B cell (primary cell): ENCODE data around the gene KCNA10. TPM values are rescaled to one million over a fixed set of nuclear protein-coding genes. Genes with fewer than 3 reads are reported as not detected.

Experiments used
- ATAC-seq: fragments of 200-7000 bp; cut with Tn5 transposase; one replicate; pipeline ENCODE4 v1.10.0; 2021; ENCODE audit warnings: low read depth, mild to moderate bottlenecking, moderate number of reproducible peaks, moderate library complexity
- CTCF ChIA-PET: fragments of 350-600 bp; sonication (Branson Sonifier 250); formaldehyde crosslinking; loops from one replicate; lab custom pipeline; 2021; ENCODE audit warnings: antibody characterized with exemption, inconsistent platforms; lab: Charles Lee
- POLR2A ChIA-PET: fragments of 350-600 bp; sonication (Branson Sonifier 250); formaldehyde crosslinking; loops from one replicate; lab custom pipeline; 2021; ENCODE audit warnings: antibody characterized with exemption; lab: Charles Lee
- DNase-seq: peaks from one replicate; pipeline ENCODE4 v3.0.0; 2013
- H2AFZ ChIP-seq: 2 replicates; pipeline ENCODE4 v1.6.1; 2012; ENCODE audit warnings: mild to moderate bottlenecking, low read depth, low read length; ENCODE audit not compliant: insufficient read depth, poor library complexity, severe bottlenecking
- H3K27ac ChIP-seq, 2 donors: 1 replicate in 1 of 2; 2 replicates in 1 of 2; pipeline ENCODE4 v1.5.1; 2012 to 2013; ENCODE audit warnings: low read length in 2 of 2, mild to moderate bottlenecking in 2 of 2, moderate library complexity in 1 of 2
- H3K27me3 ChIP-seq, 4 experiments: fragments of 200-600 bp in 1 of 4; sonication (generic) in 1 of 4; replicated peaks in 1 of 4; 1 replicate in 2 of 4; 2 replicates in 2 of 4; pipeline versions ENCODE4 v1.6.1 to v1.7.0; 2013 to 2016; ENCODE audit warnings: low read length in 3 of 4, mild to moderate bottlenecking in 2 of 4, mixed read lengths in 1 of 4, moderate library complexity in 1 of 4; ENCODE audit not compliant: insufficient read depth in 4 of 4, control insufficient read depth in 3 of 4; ENCODE audit errors: control extremely low read depth in 1 of 4
- H3K36me3 ChIP-seq, 2 experiments: replicated peaks in 1 of 2; 1 replicate in 1 of 2; 2 replicates in 1 of 2; pipeline versions ENCODE4 v1.6.1 to v1.7.1; 2013; ENCODE audit warnings: low read length in 1 of 2; ENCODE audit not compliant: insufficient read depth in 2 of 2, control insufficient read depth in 1 of 2; ENCODE audit errors: control extremely low read depth in 1 of 2, extremely low read depth in 1 of 2
- H3K4me1 ChIP-seq, 2 donors: fragments of 200-600 bp in 1 of 2; sonication (generic) in 1 of 2; 1 replicate in 1 of 2; 2 replicates in 1 of 2; pipeline versions ENCODE4 v1.5.1 to v1.6.1; 2013 to 2017; ENCODE audit warnings: low read length in 2 of 2; ENCODE audit not compliant: control insufficient read depth in 2 of 2, insufficient read depth in 2 of 2
- H3K4me2 ChIP-seq: replicated peaks from 2 replicates; pipeline ENCODE3; 2012; ENCODE audit warnings: mild to moderate bottlenecking, low read depth, low read length; ENCODE audit not compliant: poor library complexity, severe bottlenecking
- H3K4me3 ChIP-seq, 5 experiments: fragments of 200-600 bp in 1 of 5; sonication (generic) in 1 of 5; 1 replicate in 3 of 5; 2 replicates in 2 of 5; pipeline versions ENCODE4 v1.5.1 to v1.7.0; 2011 to 2016; ENCODE audit warnings: low read length in 4 of 5, mild to moderate bottlenecking in 4 of 5, low read depth in 2 of 5, control low read depth in 1 of 5, moderate library complexity in 1 of 5; ENCODE audit not compliant: insufficient read depth in 1 of 5; ENCODE audit errors: control extremely low read depth in 1 of 5, extremely low read depth in 1 of 5
- H3K79me2 ChIP-seq: fragments of 200-600 bp; sonication (generic); one replicate; pipeline ENCODE4 v1.6.0; 2016; ENCODE audit warnings: low read length; ENCODE audit not compliant: control insufficient read depth, insufficient read depth
- H3K9ac ChIP-seq: fragments of 200-600 bp; sonication (generic); 2 replicates; pipeline ENCODE4 v1.6.1; 2017; ENCODE audit warnings: mild to moderate bottlenecking, low read length, moderate library complexity
- H3K9me3 ChIP-seq, 3 donors: one replicate each; pipeline versions ENCODE4 v1.6.1 to v1.7.1; 2013; ENCODE audit warnings: low read length in 2 of 3; ENCODE audit not compliant: control insufficient read depth in 2 of 3, insufficient read depth in 1 of 3; ENCODE audit errors: control extremely low read depth in 1 of 3
- H4K20me1 ChIP-seq: 2 replicates; pipeline ENCODE4 v1.6.0; 2012; ENCODE audit warnings: mild to moderate bottlenecking, low read length; ENCODE audit not compliant: insufficient read depth, control insufficient read depth, poor library complexity, severe bottlenecking
- H3K27ac Mint-ChIP-seq: one replicate; pipeline ENCODE4 v1.8.0; 2021; ENCODE audit warnings: mixed read lengths
- H3K27me3 Mint-ChIP-seq: one replicate; pipeline ENCODE4 v1.8.0; 2021; ENCODE audit warnings: mixed read lengths
- H3K4me1 Mint-ChIP-seq: one replicate; pipeline ENCODE4 v1.8.0; 2021; ENCODE audit warnings: mixed read lengths
- H3K4me3 Mint-ChIP-seq: one replicate; pipeline ENCODE4 v1.8.0; 2021; ENCODE audit warnings: mixed read lengths
- H3K9me3 Mint-ChIP-seq: one replicate; pipeline ENCODE4 v1.8.0; 2022; ENCODE audit warnings: mixed read lengths; ENCODE audit not compliant: insufficient read depth
- CTCF ChIP-seq: fragments of 200-600 bp; IDR thresholded peaks from one replicate; pipeline ENCODE4 v1.8.0; 2022; ENCODE audit warnings: antibody characterized with exemption, mild to moderate bottlenecking
- EZH2 ChIP-seq: IDR thresholded peaks from 2 replicates; pipeline ENCODE4 v1.6.1; 2012; ENCODE audit warnings: borderline replicate concordance, low read depth, mild to moderate bottlenecking, moderate library complexity, low read length; ENCODE audit not compliant: insufficient read depth, poor library complexity, severe bottlenecking
- WGBS: methylation state at CpG from one replicate; pipeline ENCODE4 v1.1.5; 2013; ENCODE audit warnings: missing lambda C conversion rate; ENCODE audit not compliant: insufficient coverage; 5-methylcytosine and 5-hydroxymethylcytosine counted together
- intact Hi-C: fragments of 100-400 bp; cut with micrococcal nuclease; formaldehyde crosslinking; loops from one replicate; pipeline ENCODE4 v1.10.0; 2022
- polyA plus RNA-seq: library from polyadenylated mRNA; depleted of rRNA; stranded (reverse); fragments of >200 nt; gene quantifications from 2 replicates; pipeline ENCODE4 v1.2.3, GENCODE V29; 2012
- total RNA-seq, 2 donors: library from RNA; stranded (reverse); fragments of 120-200 nt in 1 of 2; gene quantifications; 1 replicate in 1 of 2; 2 replicates in 1 of 2; pipeline versions ENCODE4 v1.2.3 to v1.2.4, GENCODE V29; 2013 to 2022

KCNA10 gene
- total and polyA plus RNA-seq, 2 donors (not counting 1 experiment from before 2014, with no cell fraction given): not detected

- CTCF ChIA-PET: no interaction called here
- H3K9me3 ChIP-seq: no peaks in the 10 kb centered on the region
- H3K4me1 ChIP-seq: no peaks in the 10 kb centered on the region
- intact Hi-C loops: no loop called here
- no peaks in the 10 kb centered on the region for H3K36me3 ChIP-seq
- DNase-seq (no peak), ATAC-seq (no peak)
- H4K20me1 ChIP-seq: no peaks in the 10 kb centered on the region
- H2AFZ ChIP-seq: no peak overlapping the region
- TF ChIP-seq EZH2 (no peak), CTCF (no peak)
- H3K4me2 ChIP-seq: no peak overlapping the region
- no peaks in the 10 kb centered on the region for H3K79me2 ChIP-seq
- peaks cover 29% of the 10 kb centered on the region for H3K27me3 Mint-ChIP-seq
- H3K27ac ChIP-seq: no peak overlapping the region
- 50% methylated on average over 2 of the region's 2 CpGs for WGBS
- no peak overlapping the region for H3K9ac ChIP-seq
- no peak overlapping the region for H3K4me3 Mint-ChIP-seq
- H3K27ac Mint-ChIP-seq: no peak overlapping the region
- no peak overlapping the region for H3K4me3 ChIP-seq
- H3K27me3 ChIP-seq: peaks cover 0 to 13% (median 3%) of the 10 kb centered on the region in 4 experiments
- no peaks in the 10 kb centered on the region for H3K9me3 Mint-ChIP-seq
- POLR2A ChIA-PET: no interaction called here
- no peaks in the 10 kb centered on the region for H3K4me1 Mint-ChIP-seq
These were observed 33.2 kb downstream of the KCNA10 start for GRCh38 chr1:110485725-110486124.

- TF ChIP-seq EZH2: no peak
- no peak for TF ChIP-seq CTCF
- Histone ChIP-seq H3K27me3 (peaks cover 0 to 13% (median 4%) of the 10 kb centered on the region in 4 experiments), H3K4me2 (no peak overlapping the region), H3K36me3 (no peaks in the 10 kb centered on the region), H3K4me1 (no peaks in the 10 kb centered on the region), H3K4me3 (no peak overlapping the region), H3K79me2 (no peaks in the 10 kb centered on the region), H2AFZ (no peak overlapping the region), H3K9ac (no peak overlapping the region), H4K20me1 (no peaks in the 10 kb centered on the region), H3K9me3 (no peaks in the 10 kb centered on the region), H3K27ac (no peak overlapping the region)
- ATAC-seq: no peak
- no peaks in the 10 kb centered on the region for H3K4me1 Mint-ChIP-seq
- H3K9me3 Mint-ChIP-seq: no peaks in the 10 kb centered on the region
- peaks cover 33% of the 10 kb centered on the region for H3K27me3 Mint-ChIP-seq
- H3K4me3 Mint-ChIP-seq: no peak overlapping the region
- no peak for DNase-seq
- WGBS: 87% methylated on average over 11 of the region's 12 CpGs
- ChIA-PET POLR2A (no interaction called here), CTCF (interaction anchor here (1.5 kb wide), 1 partner anchor 12 kb away, joined by 4 read pairs; no protein-coding TSS in a partner anchor)
- intact Hi-C loops: no loop called here
- H3K27ac Mint-ChIP-seq: no peak overlapping the region
These were observed 34.2 kb downstream of the KCNA10 start for GRCh38 chr1:110484801-110485200.
